Measurements from ENCODE around the gene RTN4RL2.

Gene RTN4RL2

DNA sequence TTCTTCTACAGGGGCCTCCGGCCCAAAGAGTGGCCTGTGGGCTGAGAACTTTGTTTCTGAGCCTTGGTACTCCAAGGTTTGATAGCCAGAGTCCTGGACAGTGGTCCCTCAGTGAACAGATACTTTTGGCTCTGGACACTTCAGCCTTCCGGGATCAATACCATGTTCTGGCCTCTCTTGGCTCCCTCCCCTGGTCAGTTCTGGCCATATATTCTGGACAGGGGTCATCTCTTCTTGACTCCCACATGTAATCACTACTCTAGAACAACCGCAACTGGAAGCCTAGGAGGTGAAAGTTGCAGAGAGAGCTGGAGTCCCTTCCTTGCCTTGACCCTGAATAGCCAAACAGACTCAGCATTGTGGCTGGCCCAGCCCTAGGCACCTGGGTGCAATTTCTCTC is 2.3 kb downstream of the RTN4RL2 start:
- DNase-seq (ENCODE audit: low read depth in 3 of 3), result no peak

DNA sequence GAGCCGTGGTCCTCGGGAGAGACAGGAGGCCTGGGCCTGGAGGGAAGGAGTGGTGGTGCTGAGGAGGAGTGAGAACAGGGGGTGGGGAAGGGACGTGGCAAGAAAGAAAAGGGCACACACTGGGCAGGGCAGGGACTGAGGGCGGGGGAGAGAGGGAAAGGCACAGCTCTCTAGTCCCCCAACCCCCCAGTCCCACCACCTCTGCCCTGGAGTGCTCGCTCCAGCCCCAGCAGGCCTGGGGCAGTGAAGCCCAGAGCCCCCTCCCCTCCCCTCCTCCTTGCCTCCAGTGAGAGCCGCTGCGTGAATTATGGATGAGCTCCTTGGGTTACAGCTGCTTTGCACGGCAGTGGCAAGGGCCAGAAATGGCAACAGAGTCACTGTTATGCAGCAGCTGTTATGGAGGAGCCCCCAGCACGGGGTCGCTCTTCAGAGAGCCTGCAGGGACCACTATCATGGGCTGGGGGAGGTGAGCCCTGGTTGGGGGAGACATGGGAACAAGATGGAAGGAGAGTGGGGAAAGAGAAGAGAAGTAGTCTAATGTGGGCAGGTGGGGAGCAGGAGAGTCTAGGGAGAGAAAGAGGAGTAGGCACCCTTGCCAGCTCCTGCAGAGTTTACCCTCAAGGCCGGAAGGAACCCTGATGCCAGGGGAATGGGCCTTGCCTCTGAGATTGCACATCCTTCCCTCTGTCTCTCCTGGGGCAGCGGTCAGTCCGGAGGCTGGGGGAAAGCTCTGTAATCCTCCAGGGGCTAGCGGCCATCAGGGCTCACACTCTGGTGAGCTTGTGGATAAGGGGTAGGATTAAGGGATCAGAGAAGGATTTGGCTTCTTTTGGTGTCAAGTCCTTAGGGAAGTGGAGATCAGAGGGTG is 3.6 kb downstream of the RTN4RL2 start:
- DNase-seq (ENCODE audit: low read depth in 3 of 3), result no peak

DNA sequence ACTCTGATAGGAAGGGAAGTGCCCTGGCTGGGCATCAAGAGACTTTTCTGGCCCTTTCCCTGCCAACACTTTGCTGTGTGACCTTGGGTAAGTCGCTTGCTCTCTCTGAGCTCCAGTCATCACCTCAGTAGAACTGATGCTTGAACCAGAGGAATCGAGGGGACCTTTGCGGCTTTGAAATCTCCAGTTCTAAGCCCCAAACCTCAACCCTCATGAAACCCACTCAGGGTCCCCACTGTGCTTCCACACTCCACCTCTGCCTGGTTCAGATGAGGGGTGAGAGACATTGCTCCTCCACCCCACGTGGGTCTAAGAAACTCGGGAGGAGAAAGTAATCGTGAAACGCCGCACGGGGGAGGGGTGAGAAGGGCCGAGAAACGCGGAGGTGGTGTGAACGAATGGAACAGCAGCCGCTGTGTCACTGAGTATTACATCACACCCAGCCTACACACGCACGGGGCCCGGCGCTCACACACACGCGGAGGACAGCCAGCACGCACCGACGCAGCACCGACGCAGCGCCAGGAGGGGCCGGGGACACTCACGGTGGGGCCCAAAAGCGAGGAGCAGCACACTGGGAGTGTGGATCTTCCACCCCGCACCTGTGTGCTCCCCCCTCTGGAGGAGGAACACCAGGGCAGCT is 4.3 kb downstream of the RTN4RL2 start:
- DNase-seq (ENCODE audit: low read depth in 3 of 3), result no peak

DNA sequence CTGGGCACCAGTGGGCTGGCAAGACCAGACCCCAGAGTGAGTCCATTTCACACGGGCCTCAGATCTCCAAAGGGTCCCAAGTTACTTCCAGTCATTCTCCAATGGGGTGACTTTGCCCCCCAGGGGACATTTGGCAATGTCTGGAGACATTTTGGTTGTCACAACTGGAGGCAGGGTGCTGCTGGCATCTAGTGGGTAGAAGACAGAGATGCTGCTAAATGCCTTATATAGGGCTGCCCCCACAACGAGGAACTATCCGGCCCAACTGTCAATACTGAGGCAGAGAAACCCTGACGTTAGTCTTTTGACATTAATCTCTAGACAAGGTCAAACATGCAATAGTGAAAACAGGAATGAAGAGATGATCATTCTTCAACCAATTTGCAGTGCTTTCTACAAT is 6.4 kb downstream of the RTN4RL2 start:
- no peak for DNase-seq (ENCODE audit: low read depth in 3 of 3)

DNA sequence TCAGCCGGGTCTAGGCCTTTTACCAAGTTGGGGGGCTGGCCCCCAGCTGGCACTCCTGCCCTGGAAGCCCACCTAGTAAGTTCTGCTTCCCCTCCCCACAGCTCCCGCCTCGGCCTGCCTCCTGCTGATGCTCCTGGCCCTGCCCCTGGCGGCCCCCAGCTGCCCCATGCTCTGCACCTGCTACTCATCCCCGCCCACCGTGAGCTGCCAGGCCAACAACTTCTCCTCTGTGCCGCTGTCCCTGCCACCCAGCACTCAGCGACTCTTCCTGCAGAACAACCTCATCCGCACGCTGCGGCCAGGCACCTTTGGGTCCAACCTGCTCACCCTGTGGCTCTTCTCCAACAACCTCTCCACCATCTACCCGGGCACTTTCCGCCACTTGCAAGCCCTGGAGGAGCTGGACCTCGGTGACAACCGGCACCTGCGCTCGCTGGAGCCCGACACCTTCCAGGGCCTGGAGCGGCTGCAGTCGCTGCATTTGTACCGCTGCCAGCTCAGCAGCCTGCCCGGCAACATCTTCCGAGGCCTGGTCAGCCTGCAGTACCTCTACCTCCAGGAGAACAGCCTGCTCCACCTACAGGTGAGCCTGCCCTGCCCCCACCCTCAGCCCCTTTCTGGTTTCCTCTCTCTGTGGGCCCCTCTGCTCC is 7.3 kb downstream of the RTN4RL2 start:
- no peak for DNase-seq (ENCODE audit: low read depth in 3 of 3)

DNA sequence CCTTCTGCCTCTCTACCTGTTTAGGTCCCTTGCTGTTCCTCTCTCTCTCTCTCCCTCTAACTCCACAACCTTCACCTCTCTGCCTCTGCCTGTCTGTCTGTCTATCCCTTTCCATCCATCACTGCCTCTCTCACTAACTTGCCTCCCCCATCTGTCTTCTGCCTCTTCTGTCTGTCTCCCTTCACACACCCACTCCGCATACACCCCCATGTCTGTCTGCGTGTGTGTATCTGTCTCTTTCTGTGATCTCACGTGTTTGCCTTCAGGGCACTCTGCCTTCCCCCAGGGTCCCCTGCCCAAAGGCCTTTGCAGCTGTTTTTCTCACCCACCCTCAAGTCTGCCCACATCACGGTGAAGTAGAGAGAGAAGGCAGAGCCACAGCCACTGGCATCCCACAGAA is 7.9 kb downstream of the RTN4RL2 start:
- DNase-seq (ENCODE audit: low read depth in 3 of 3), result no peak

DNA sequence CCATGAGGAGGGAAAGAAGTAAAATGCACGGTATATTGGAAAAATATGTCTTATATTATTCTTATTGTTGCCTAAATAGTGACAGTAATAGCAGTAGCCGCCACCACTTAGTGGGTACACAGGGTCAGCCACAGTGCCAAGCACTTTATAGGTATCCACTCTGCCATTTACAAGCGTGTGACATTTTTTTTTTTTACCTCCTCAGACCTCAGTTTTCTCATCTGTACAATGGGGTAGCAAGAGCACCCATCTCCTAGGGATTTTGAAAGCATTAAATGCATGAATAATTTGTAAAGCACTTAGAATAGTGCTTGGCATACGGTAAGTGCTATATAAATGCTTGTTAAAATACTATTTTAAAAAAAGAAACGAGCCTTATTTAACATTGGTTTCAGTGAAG is 8.9 kb downstream of the RTN4RL2 start:
- no peak for DNase-seq (ENCODE audit: low read depth in 3 of 3)

DNA sequence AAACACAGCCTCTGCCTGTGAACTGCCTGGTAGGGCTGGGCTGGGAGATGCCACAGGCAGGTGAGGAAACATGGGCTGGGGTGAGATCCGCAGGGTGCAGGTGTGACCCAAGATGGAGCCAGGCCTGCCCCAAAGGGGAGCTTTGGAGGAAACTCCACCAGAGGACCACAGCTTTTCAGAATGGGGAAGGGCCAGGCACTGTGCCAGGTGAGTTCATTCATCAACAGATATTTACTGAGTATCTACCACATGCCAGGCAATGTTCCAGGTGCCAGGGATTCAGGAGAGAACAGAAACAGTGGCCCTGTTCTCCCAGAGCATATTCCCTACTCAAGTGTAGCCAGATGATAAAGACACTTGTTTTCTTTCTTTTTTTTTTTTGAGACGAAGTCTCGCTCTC is 11.2 kb downstream of the RTN4RL2 start:
- DNase-seq (ENCODE audit: low read depth in 3 of 3), result no peak

- DNase-seq (ENCODE audit: low read depth in 3 of 3), result no peak
These were observed 13.0 kb downstream of the RTN4RL2 start for GRCh38 chr11:57473285-57473841.

DNA sequence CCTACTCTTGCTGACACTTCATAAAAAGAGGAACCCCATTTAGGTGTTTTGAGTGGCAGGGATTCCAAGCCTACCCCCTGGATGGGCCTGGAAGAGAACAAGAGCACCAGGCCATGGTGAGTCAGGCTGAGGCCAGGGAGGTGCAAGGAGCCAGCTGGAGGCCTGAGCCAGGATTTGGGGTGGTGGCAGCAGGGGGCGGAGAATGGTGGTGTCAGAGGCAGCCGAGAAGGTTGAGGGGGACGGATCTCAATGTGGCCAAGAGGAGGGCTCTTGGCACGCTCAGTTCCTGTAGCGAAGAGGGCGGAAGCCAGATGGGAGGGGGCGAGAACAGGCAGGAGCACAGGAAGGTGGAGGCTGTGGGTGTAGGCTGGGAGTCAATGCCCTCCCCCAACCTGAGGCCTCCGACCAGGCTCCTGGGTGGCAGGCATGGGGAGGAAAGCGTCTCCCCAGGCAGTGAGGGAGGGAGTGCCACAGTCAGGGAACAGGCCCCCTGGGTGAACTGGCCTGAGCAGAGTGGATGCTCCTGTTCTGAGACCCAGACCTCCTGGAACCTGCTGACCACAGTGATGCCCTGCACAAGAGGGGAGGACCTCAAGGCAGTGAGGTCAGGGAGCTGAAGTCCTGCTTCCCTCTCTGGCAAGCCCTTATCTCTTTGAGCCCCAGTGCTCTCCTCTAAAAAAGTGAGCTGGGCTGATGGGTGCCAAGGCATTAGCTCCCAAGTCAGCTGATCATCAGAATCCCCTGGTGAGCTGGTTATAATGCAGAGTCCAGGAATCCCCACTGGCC is 13.9 kb downstream of the RTN4RL2 start:
- DNase-seq (ENCODE audit: low read depth in 3 of 3), result no peak

DNA sequence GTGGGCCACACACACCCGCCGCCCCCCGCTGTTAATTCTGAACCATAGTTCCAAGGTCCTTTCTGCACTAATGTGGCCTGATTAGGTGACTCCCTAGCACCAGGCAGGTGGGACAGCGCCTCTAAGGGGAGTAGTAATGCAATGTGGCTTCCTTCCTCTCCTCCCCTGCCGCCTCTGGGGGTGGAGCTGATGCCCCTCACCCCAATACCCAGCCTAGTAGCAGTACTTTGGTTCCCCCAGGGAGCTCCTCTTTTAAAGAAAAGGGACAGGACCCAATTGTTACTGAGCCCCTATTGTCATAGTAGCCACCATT is 14.4 kb downstream of the RTN4RL2 start:
- no peak for DNase-seq (ENCODE audit: low read depth in 3 of 3)

DNA sequence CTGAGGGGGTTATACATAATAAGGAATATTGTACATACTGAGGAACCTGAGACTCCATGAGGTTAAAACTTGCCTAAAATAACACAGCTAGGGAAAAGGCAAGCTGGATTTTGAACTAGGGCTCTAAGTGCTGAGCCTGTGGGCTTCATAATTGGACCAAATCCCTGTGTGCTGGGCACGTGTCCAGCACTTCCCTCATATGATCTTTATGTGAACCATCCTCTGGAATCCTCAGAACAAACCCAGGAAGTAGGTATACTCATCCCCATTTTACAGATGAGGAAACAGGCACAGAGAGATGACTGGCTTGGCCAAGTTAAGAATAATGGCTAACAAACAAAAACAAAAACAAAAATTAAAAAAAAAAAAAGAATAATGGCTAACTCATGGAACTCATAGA is 14.9 kb downstream of the RTN4RL2 start:
- DNase-seq (ENCODE audit: low read depth in 3 of 3), result no peak

GRCh38 chr11:57475671-57476046 is 15.3 kb downstream of the RTN4RL2 start:
- DNase-seq (ENCODE audit: low read depth in 3 of 3), result no peak

GRCh38 chr11:57476047-57476756 is 15.9 kb downstream of the RTN4RL2 start:
- no peak for DNase-seq (ENCODE audit: low read depth in 3 of 3)

DNA sequence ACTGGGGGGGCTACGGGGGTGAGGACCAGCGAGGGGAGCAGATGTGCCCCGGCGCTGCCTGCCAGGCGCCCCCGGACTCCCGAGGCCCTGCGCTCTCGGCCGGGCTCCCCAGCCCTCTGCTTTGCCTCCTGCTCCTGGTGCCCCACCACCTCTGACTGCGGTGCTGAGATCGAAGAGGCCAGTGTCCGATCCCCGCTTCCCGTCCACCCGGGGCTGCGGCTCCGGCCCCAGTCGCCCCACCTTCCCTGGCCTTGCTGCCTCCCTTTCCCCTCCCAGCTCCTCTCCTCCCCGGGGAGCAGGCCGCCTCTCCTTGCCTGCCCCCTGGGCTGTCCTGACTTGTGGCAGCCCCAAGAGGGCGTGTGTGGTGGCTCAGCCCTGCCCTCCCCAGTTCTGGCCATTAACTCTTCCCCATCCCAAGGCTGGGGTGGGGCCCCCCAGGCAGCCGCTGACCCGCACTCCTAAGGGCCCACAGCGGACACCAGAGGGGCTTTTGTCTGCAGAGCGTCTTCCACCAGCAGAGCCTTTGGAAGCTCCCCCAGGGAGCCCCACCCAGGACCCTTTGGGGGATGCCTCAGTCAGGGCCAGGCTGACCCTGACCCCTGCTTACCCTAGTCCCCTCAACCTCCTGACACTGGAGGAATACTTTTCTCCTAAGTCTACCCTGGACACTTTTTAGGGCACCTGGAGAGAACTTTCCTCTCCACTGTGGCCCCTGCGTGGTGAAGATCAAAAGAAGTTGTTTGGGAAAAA is 16.6 kb downstream of the RTN4RL2 start:
- no peak for DNase-seq (ENCODE audit: low read depth in 3 of 3)

DNA sequence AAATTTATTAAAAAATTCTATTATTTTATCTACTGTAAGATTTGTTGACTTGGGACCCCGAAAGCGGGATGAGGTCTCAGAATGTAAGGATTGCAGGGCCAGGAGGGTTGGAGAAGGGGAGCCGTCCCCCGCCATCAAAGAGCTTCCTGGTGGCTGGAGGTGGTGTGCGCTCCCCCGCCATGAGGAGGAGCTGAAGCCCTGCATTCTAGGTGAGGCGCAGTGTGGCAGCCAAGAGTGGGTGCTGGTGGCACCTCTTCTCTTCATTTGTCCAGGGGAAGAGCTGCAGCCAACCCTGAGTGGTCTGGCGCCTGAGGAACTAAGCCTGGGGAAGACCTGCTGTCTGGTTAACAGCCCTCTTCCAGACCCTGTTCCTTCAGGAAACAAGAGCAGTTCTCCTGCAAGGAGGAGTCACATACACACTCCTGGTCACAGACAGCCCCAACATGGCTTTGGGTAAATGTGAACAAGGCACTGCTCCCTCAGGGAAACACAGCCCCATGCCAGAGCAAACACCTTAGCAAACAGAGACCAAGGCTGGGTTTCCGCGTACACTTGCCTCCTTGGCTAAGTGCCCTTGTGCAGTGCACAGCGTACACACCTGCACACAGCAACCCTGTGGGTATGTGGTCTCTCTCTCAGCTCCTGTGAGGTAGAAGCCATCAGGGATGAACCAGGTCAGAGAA is 17.3 kb downstream of the RTN4RL2 start:
- DNase-seq (ENCODE audit: low read depth in 3 of 3), result no peak

- no peak for DNase-seq (ENCODE audit: low read depth in 3 of 3)
These were observed 18.8 kb downstream of the RTN4RL2 start for GRCh38 chr11:57479021-57479663.

DNA sequence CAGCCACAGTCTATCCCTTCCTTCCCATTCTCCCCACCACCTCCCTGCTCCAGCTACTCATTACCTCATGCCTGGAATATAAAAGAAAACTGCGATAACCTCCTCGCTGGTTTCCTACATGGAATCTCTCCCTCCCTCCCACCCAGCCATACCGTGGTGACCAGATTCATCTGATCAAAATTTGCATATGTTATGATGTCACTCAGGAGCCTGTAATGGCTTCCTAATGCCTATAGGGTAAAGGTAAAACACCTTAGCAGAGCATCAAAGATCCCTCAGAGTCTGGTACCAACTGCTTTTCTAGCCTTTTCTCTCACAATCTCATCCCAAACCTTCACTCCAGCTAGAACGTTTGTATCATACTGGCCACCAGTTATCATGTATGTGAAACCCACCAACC is 19.6 kb downstream of the RTN4RL2 start:
- DNase-seq (ENCODE audit: low read depth in 3 of 3), result no peak

DNA sequence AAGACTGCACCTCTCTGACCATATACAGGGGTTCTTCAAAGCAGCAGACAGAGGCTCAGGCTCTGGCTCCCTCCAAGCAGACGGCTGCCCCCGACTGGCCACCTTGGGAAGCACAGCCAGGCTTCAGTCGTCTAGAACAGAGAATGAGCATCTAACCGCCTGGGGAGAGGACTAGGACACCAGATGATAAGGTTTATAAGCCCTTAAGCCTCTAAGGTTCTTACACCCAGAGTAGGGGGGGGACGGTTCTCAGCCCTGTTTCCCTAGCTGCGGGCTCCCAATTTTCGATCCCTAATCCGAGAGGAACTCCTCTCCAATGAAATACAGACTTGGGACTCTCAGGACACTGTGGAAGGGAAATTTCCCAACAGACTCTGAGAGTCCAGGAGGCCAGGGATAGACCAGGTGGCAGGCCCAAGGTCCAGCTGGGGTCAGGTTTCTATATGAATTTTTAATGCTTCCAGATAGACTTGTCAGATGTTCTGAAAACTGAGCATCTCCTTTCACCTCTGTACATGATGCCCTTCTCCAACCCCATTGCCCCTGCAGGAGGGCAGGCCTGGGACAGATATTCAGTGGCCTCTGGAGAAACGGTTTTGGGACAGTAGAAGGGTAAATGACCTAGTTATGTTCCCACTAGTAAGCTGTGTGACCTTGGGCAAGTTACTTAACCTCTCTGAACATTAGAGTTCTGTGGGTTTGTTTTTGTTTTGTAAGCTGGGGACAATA is 20.2 kb downstream of the RTN4RL2 start:
- peak; percentile 51 to 77 (median 59) for DNase-seq (ENCODE audit: low read depth in 3 of 3)

All from stimulated activated CD4-positive, alpha-beta T cell treated with anti-CD3 and anti-CD28 coated beads, TNF-alpha, amount 100 ng/mL, for 48 hours (primary cell).